Neural progenitor cell (in vitro differentiated cells): ENCODE measurements around the gene PAFAH1B1.
"Not testable (repeated sequence)": the region's sequence is repeated elsewhere in the genome, so short reads cannot be mapped to it uniquely, and the experiment has no call there.

ENCODE experiments used
- EZH2 ChIP-seq: fragments of 200-600 bp; sonication (generic); IDR thresholded peaks from 2 replicates; pipeline ENCODE4 v1.6.1; 2017; ENCODE audit warnings: antibody characterized with exemption, mild to moderate bottlenecking, moderate library complexity
- EZH2phosphoT487 ChIP-seq: fragments of 200-600 bp; sonication (generic); IDR thresholded peaks from 2 replicates; pipeline ENCODE4 v1.6.1; 2017; ENCODE audit warnings: antibody characterized with exemption
- TF ChIP-seq, protein P1 (sequence below): fragments of 200-600 bp; sonication (generic); IDR thresholded peaks from 2 replicates; pipeline ENCODE4 v1.5.1; 2017; ENCODE audit warnings: antibody characterized with exemption, mild to moderate bottlenecking

- TF ChIP-seq, protein P1, sequence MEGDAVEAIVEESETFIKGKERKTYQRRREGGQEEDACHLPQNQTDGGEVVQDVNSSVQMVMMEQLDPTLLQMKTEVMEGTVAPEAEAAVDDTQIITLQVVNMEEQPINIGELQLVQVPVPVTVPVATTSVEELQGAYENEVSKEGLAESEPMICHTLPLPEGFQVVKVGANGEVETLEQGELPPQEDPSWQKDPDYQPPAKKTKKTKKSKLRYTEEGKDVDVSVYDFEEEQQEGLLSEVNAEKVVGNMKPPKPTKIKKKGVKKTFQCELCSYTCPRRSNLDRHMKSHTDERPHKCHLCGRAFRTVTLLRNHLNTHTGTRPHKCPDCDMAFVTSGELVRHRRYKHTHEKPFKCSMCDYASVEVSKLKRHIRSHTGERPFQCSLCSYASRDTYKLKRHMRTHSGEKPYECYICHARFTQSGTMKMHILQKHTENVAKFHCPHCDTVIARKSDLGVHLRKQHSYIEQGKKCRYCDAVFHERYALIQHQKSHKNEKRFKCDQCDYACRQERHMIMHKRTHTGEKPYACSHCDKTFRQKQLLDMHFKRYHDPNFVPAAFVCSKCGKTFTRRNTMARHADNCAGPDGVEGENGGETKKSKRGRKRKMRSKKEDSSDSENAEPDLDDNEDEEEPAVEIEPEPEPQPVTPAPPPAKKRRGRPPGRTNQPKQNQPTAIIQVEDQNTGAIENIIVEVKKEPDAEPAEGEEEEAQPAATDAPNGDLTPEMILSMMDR, result not testable (repeated sequence)
- TF ChIP-seq EZH2phosphoT487, EZH2: not testable (repeated sequence)
Measured at GRCh38 chr17:2679247-2679646, 85.8 kb downstream of the PAFAH1B1 start.
